ENCODE results near the gene ARHGAP35.

ARHGAP35 gene

GRCh38 chr19:46904114-46905060, 43.6 kb downstream of the ARHGAP35 start:
- DNase-seq: no peak

- no peak for DNase-seq
Observed at GRCh38 chr19:46906221-46906620, 45.4 kb downstream of the ARHGAP35 start.

GRCh38 chr19:46907880-46908279, 47.1 kb downstream of the ARHGAP35 start:
- DNase-seq: no peak

- no peak for DNase-seq
Observed at GRCh38 chr19:46909356-46909755, 48.6 kb downstream of the ARHGAP35 start.
